A673 (cell line): ENCODE measurements around the gene HSD17B8. TPM values are rescaled to one million over a fixed set of nuclear protein-coding genes. Genes with fewer than 3 reads are reported as not detected.

Source experiments
- BruUV-seq: library from RNA; stranded (reverse); fragments of 400-500 nt; replicated peaks from 2 replicates; lab custom pipeline; 2021; lab: Mats Ljungman, UMichigan
- CTCF ChIA-PET: fragments of 300-600 bp; sonication (Branson Sonifier 250); formaldehyde crosslinking; loops from one replicate; lab custom pipeline; 2022; ENCODE audit warnings: antibody characterized with exemption; lab: Charles Lee
- POLR2A ChIA-PET: fragments of 300-600 bp; sonication (Branson Sonifier 250); formaldehyde crosslinking; loops from one replicate; lab custom pipeline; 2022; ENCODE audit warnings: antibody characterized with exemption; ENCODE audit not compliant: low non-redundant PET; lab: Charles Lee
- DNase-seq: peaks from one replicate; pipeline ENCODE4 v3.0.0-alpha.2; 2015; ENCODE audit warnings: low spot score
- H3K27ac ChIP-seq: fragments of 200-600 bp; sonication (generic); 2 replicates; pipeline ENCODE4 v1.5.1; 2016; ENCODE audit warnings: mixed run types, low read depth, mild to moderate bottlenecking, mixed read lengths, antibody characterized with exemption, low read length; ENCODE audit not compliant: poor library complexity, severe bottlenecking
- H3K27me3 ChIP-seq: fragments of 200-600 bp; sonication (generic); replicated peaks from 2 replicates; pipeline ENCODE4 v1.6.1; 2017; ENCODE audit warnings: mixed run types, low read depth, mild to moderate bottlenecking, mixed read lengths, antibody characterized with exemption, low read length; ENCODE audit not compliant: insufficient read depth, poor library complexity
- H3K36me3 ChIP-seq: fragments of 200-600 bp; sonication (generic); 2 replicates; pipeline ENCODE4 v1.6.1; 2016; ENCODE audit warnings: mixed run types, mild to moderate bottlenecking, mixed read lengths, antibody characterized with exemption, low read length; ENCODE audit not compliant: insufficient read depth, poor library complexity, severe bottlenecking
- H3K4me1 ChIP-seq: fragments of 200-600 bp; sonication (generic); 2 replicates; pipeline ENCODE4 v1.6.1; 2017; ENCODE audit warnings: mixed run types, mild to moderate bottlenecking, mixed read lengths, antibody characterized with exemption, low read length; ENCODE audit not compliant: insufficient read depth, poor library complexity, severe bottlenecking
- H3K4me3 ChIP-seq: fragments of 200-600 bp; sonication (generic); 2 replicates; pipeline ENCODE4 v1.5.1; 2016; ENCODE audit warnings: low read depth, mixed run types, mild to moderate bottlenecking, mixed read lengths, low read length; ENCODE audit not compliant: poor library complexity, severe bottlenecking
- H3K9me3 ChIP-seq: fragments of 200-600 bp; sonication (generic); 2 replicates; pipeline ENCODE4 v1.6.1; 2016; ENCODE audit warnings: mixed run types, low read depth, mild to moderate bottlenecking, mixed read lengths, antibody characterized with exemption, low read length; ENCODE audit not compliant: poor library complexity, severe bottlenecking
- CTCF ChIP-seq: fragments of 300-800, 200-600 bp; sonication (generic); conservative IDR thresholded peaks from 2 replicates; pipeline ENCODE4 v1.5.1; 2017; ENCODE audit warnings: low read depth, mild to moderate bottlenecking, antibody characterized with exemption, low read length, moderate library complexity, mixed read lengths
- EZH2 ChIP-seq: fragments of 200-600 bp; sonication (generic); IDR thresholded peaks from 2 replicates; pipeline ENCODE4 v1.6.1; 2017; ENCODE audit warnings: borderline replicate concordance, low read depth, mild to moderate bottlenecking, mixed read lengths, antibody characterized with exemption, low read length; ENCODE audit not compliant: poor library complexity, severe bottlenecking
- intact Hi-C: fragments of 100-400 bp; cut with micrococcal nuclease; formaldehyde crosslinking; loops from one replicate; pipeline ENCODE4 v1.10.0; 2022; ENCODE audit not compliant: unreplicated experiment
- total RNA-seq: library from RNA; stranded (reverse); gene quantifications from 2 replicates; pipeline ENCODE4 v1.2.3, GENCODE V29; 2021

HSD17B8 gene
- total RNA-seq, 1 experiment from 2014 or later, result 5.9 TPM

GRCh38 chr6:33160096-33160495 is 44.4 kb upstream of the HSD17B8 start:
- intact Hi-C loops, result no loop called here
- Histone ChIP-seq H3K4me3 (no peak overlapping the region), H3K9me3 (no peaks in the 10 kb centered on the region), H3K4me1 (peaks cover 7% of the 10 kb centered on the region), H3K27me3 (no peaks in the 10 kb centered on the region), H3K36me3 (no peaks in the 10 kb centered on the region), H3K27ac (no peak overlapping the region)
- BruUV-seq, result no TSS peak
- ChIA-PET CTCF (no interaction called here), POLR2A (no interaction called here)
- TF ChIP-seq EZH2, result no peak
- TF ChIP-seq CTCF, result no peak
- no peak for DNase-seq

- Histone ChIP-seq H3K4me3 (peak overlapping the region; percentile 54), H3K36me3 (no peaks in the 10 kb centered on the region), H3K4me1 (peaks cover 7% of the 10 kb centered on the region), H3K27me3 (no peaks in the 10 kb centered on the region), H3K9me3 (no peaks in the 10 kb centered on the region), H3K27ac (no peak overlapping the region)
- DNase-seq, result peak; percentile 48
- intact Hi-C loops, result loop anchor here (1.0 kb wide), 1 partner anchor 88 kb away; no protein-coding TSS in a partner anchor
- BruUV-seq, result no TSS peak
- POLR2A ChIA-PET, result no interaction called here
- no peak for TF ChIP-seq CTCF
- no peak for TF ChIP-seq EZH2
- CTCF ChIA-PET, result interaction anchor here (0.8 to 2.3 kb wide), 3 partner anchors 12 to 87 kb away, joined by 7 to 16 read pairs (median 13); no protein-coding TSS in a partner anchor
Observed at GRCh38 chr6:33160728-33161344, 43.6 kb upstream of the HSD17B8 start.

GRCh38 chr6:33161354-33162331 is 42.8 kb upstream of the HSD17B8 start:
- Histone ChIP-seq H3K27ac (peak overlapping the region; percentile 40), H3K9me3 (no peaks in the 10 kb centered on the region), H3K4me3 (peak overlapping the region; percentile 54), H3K4me1 (peaks cover 7% of the 10 kb centered on the region), H3K36me3 (no peaks in the 10 kb centered on the region), H3K27me3 (no peaks in the 10 kb centered on the region)
- peak; percentile 81 for DNase-seq
- intact Hi-C loops, result loop anchor here (1.0 kb wide), 1 partner anchor 88 kb away; no protein-coding TSS in a partner anchor
- CTCF ChIA-PET, result interaction anchor here (0.6 to 2.3 kb wide), 4 partner anchors 11 to 155 kb away, joined by 3 to 16 read pairs (median 10); no protein-coding TSS in a partner anchor
- POLR2A ChIA-PET, result no interaction called here
- no TSS peak for BruUV-seq
- TF ChIP-seq EZH2 (no peak), CTCF (peak; percentile 96)
